ENCODE results near the gene LOXL3. TPM values are rescaled to one million over a fixed set of nuclear protein-coding genes. Genes with fewer than 3 reads are reported as not detected.

The LOXL3 gene
- total and polyA plus RNA-seq, 12 donors: 3.6 to 26.4 (median 12.5) TPM

GRCh38 chr2:74514368-74515270 is 39.1 kb downstream of the LOXL3 start, which contains the start of gene TLX2:
TSS of gene TLX2 (plus strand) at chr2:74514450. CDS start at chr2:74514807, 357 bp downstream.
- peak within 1 kb of the TSS in 1 of 5 donors; percentile 52 for H3K27ac ChIP-seq
- TF ChIP-seq CTCF (IDR thresholded peaks at IDR 0.05): no peak
- no peak for TF ChIP-seq POLR2A (IDR thresholded peaks at IDR 0.05)
- H3K9me3 ChIP-seq (replicated peaks in 1 of 3): no peaks in the 10 kb centered on the region
- no peaks in the 10 kb centered on the region for H3K36me3 ChIP-seq (replicated peaks in 1 of 2)
- H3K4me1 ChIP-seq (replicated peaks in 1 of 2): peaks cover 0 to 18% of the 10 kb centered on the region in 2 donors
- intact Hi-C loops (cut with DNase I): no loop called here
- WGBS, 4 donors: 4 to 8% (median 5%) methylated on average over 13 to 82 of the region's 82 CpGs
- DNase-seq: peak in 1 of 7 donors; percentile 67
- H3K4me3 ChIP-seq: peak within 1 kb of the TSS in 1 of 4 donors; percentile 12
- H3K27me3 ChIP-seq: peaks cover 88% of the 10 kb centered on the region

- H3K27me3 ChIP-seq: peaks cover 80% of the 10 kb centered on the region
- WGBS, 4 donors: 4 to 8% (median 5%) methylated on average over 35 to 52 of the region's 52 CpGs
- intact Hi-C loops (cut with DNase I): no loop called here
- peak overlapping the region in 1 of 5 donors; percentile 52 for H3K27ac ChIP-seq
- H3K9me3 ChIP-seq (replicated peaks in 1 of 3): no peaks in the 10 kb centered on the region
- no peaks in the 10 kb centered on the region for H3K36me3 ChIP-seq (replicated peaks in 1 of 2)
- TF ChIP-seq CTCF (IDR thresholded peaks at IDR 0.05) (no peak), POLR2A (IDR thresholded peaks at IDR 0.05) (no peak)
- DNase-seq: no peak
- peaks cover 0 to 18% of the 10 kb centered on the region in 2 donors for H3K4me1 ChIP-seq (replicated peaks in 1 of 2)
- H3K4me3 ChIP-seq: no peak overlapping the region
Measured at GRCh38 chr2:74513605-74514367, 40.0 kb downstream of the LOXL3 start.

GRCh38 chr2:74512744-74513604 is 40.8 kb downstream of the LOXL3 start:
- TF ChIP-seq POLR2A (IDR thresholded peaks at IDR 0.05): no peak
- no peak for TF ChIP-seq CTCF (IDR thresholded peaks at IDR 0.05)
- intact Hi-C loops (cut with DNase I): no loop called here
- Histone ChIP-seq H3K4me1 (replicated peaks in 1 of 2) (peaks cover 5 to 24% of the 10 kb centered on the region in 2 donors), H3K4me3 (no peak overlapping the region), H3K27ac (peak overlapping the region in 1 of 5 donors; percentile 52), H3K36me3 (replicated peaks in 1 of 2) (no peaks in the 10 kb centered on the region), H3K27me3 (peaks cover 74% of the 10 kb centered on the region), H3K9me3 (replicated peaks in 1 of 3) (no peaks in the 10 kb centered on the region)
- 5 to 9% (median 7%) methylated on average over 7 to 36 of the region's 36 CpGs for WGBS, 4 donors
- DNase-seq: peak in 1 of 7 donors; percentile 71

Measured in adrenal gland (tissue), 12 donors.